ENCODE measurements around the gene STMN1. TPM values are rescaled to one million over a fixed set of nuclear protein-coding genes. Genes with fewer than 3 reads are reported as not detected.
A peak's percentile ranks its signal among the peaks of the same experiment; 100 is the strongest.

The STMN1 gene
- 531 TPM for polyA plus RNA-seq (2013, experiment 1 of 2)
- 528 TPM for polyA plus RNA-seq (2013, experiment 2 of 2)

GRCh38 chr1:25905680-25906643 lies at the start of gene STMN1:
TSS of gene STMN1 (minus strand) at chr1:25906419. CDS start at chr1:25904676, 1,743 bp downstream.
- Histone ChIP-seq H3K56ac (ENCODE audit: low read length) (peak within 1 kb of the TSS; percentile 95), H3K4ac (ENCODE audit: low read depth, low read length) (peak within 1 kb of the TSS; percentile 66), H3K9ac (ENCODE audit: low read length) (peak within 1 kb of the TSS; percentile 90), H3K79me2 (ENCODE audit: control insufficient read depth, insufficient read depth, low read length) (peaks cover 28% of the 10 kb centered on the region), H3K27me3 (ENCODE audit: insufficient read depth, low read length, poor library complexity) (no peaks in the 10 kb centered on the region), H2BK120ac (ENCODE audit: low read depth, low read length) (no peak within 1 kb of the TSS), H3K4me1 (ENCODE audit: control insufficient read depth, low read depth, low read length) (peaks cover 3% of the 10 kb centered on the region), H3K27ac (ENCODE audit: low read depth, low read length) (peak within 1 kb of the TSS; percentile 97), H3K79me1 (ENCODE audit: low read length) (peaks cover 10% of the 10 kb centered on the region), H4K8ac (ENCODE audit: low read depth, low read length) (peak within 1 kb of the TSS; percentile 0), H2AK5ac (ENCODE audit: low read length) (no peak within 1 kb of the TSS), H2BK5ac (ENCODE audit: low read length) (peak within 1 kb of the TSS; percentile 70), H3K36me3 (ENCODE audit: control insufficient read depth, insufficient read depth, low read length) (peaks cover 10% of the 10 kb centered on the region), H2BK15ac (replicated peaks; ENCODE audit: low read depth) (peak within 1 kb of the TSS; percentile 20), H3K4me3 (ENCODE audit: low read length) (peak within 1 kb of the TSS; percentile 74), H4K5ac (ENCODE audit: low read length) (no peak within 1 kb of the TSS), H3K23ac (ENCODE audit: low read length) (peak within 1 kb of the TSS; percentile 85), H3K18ac (ENCODE audit: low read length) (peak within 1 kb of the TSS; percentile 96), H3K4me2 (ENCODE audit: low read length) (peak within 1 kb of the TSS; percentile 9)
- DNase-seq = peak; percentile 99
- WGBS (ENCODE audit: extremely low coverage, insufficient coverage, low lambda C conversion rate) = no CpG with 5 or more reads among the region's 102 CpGs

GRCh38 chr1:25955553-25955952 lies 49.3 kb upstream of the STMN1 start:
- Histone ChIP-seq H4K8ac (ENCODE audit: low read depth, low read length) (no peak overlapping the region), H3K23ac (ENCODE audit: low read length) (no peak overlapping the region), H3K79me2 (ENCODE audit: control insufficient read depth, insufficient read depth, low read length) (no peaks in the 10 kb centered on the region), H3K27me3 (ENCODE audit: insufficient read depth, low read length, poor library complexity) (no peaks in the 10 kb centered on the region), H3K56ac (ENCODE audit: low read length) (no peak overlapping the region), H2BK5ac (ENCODE audit: low read length) (no peak overlapping the region), H2BK120ac (ENCODE audit: low read depth, low read length) (no peak overlapping the region), H2AK5ac (ENCODE audit: low read length) (no peak overlapping the region), H3K27ac (ENCODE audit: low read depth, low read length) (no peak overlapping the region), H3K79me1 (ENCODE audit: low read length) (no peaks in the 10 kb centered on the region), H4K5ac (ENCODE audit: low read length) (no peak overlapping the region), H3K4me2 (ENCODE audit: low read length) (no peak overlapping the region), H3K4ac (ENCODE audit: low read depth, low read length) (no peak overlapping the region), H3K36me3 (ENCODE audit: control insufficient read depth, insufficient read depth, low read length) (peaks cover 2% of the 10 kb centered on the region), H3K9ac (ENCODE audit: low read length) (no peak overlapping the region), H2BK15ac (replicated peaks; ENCODE audit: low read depth) (no peak overlapping the region), H3K18ac (ENCODE audit: low read length) (no peak overlapping the region), H3K4me1 (ENCODE audit: control insufficient read depth, low read depth, low read length) (no peaks in the 10 kb centered on the region), H3K4me3 (ENCODE audit: low read length) (no peak overlapping the region)
- DNase-seq = no peak

- no peaks in the 10 kb centered on the region for H3K79me1 ChIP-seq (ENCODE audit: low read length)
Measured at GRCh38 chr1:25954282-25954938, 48.2 kb upstream of the STMN1 start.

GRCh38 chr1:25952841-25953401 lies 46.7 kb upstream of the STMN1 start:
- Histone ChIP-seq H4K8ac (ENCODE audit: low read depth, low read length) (no peak overlapping the region), H3K27me3 (ENCODE audit: insufficient read depth, low read length, poor library complexity) (no peaks in the 10 kb centered on the region), H3K4me1 (ENCODE audit: control insufficient read depth, low read depth, low read length) (no peaks in the 10 kb centered on the region), H4K5ac (ENCODE audit: low read length) (no peak overlapping the region), H3K79me2 (ENCODE audit: control insufficient read depth, insufficient read depth, low read length) (no peaks in the 10 kb centered on the region), H3K9ac (ENCODE audit: low read length) (no peak overlapping the region), H3K23ac (ENCODE audit: low read length) (no peak overlapping the region), H3K4me2 (ENCODE audit: low read length) (no peak overlapping the region), H3K36me3 (ENCODE audit: control insufficient read depth, insufficient read depth, low read length) (no peaks in the 10 kb centered on the region), H2AK5ac (ENCODE audit: low read length) (no peak overlapping the region), H3K18ac (ENCODE audit: low read length) (no peak overlapping the region), H3K27ac (ENCODE audit: low read depth, low read length) (no peak overlapping the region), H3K4me3 (ENCODE audit: low read length) (no peak overlapping the region), H2BK15ac (replicated peaks; ENCODE audit: low read depth) (no peak overlapping the region), H3K4ac (ENCODE audit: low read depth, low read length) (no peak overlapping the region), H2BK120ac (ENCODE audit: low read depth, low read length) (no peak overlapping the region), H2BK5ac (ENCODE audit: low read length) (no peak overlapping the region), H3K79me1 (ENCODE audit: low read length) (no peaks in the 10 kb centered on the region), H3K56ac (ENCODE audit: low read length) (no peak overlapping the region)
- no CpG with 5 or more reads among the region's 4 CpGs for WGBS (ENCODE audit: extremely low coverage, insufficient coverage, low lambda C conversion rate)
- DNase-seq = no peak

More at GRCh38 chr1:25954282-25954938, 48.2 kb upstream of the STMN1 start:
- Histone ChIP-seq H3K56ac (ENCODE audit: low read length) (peak overlapping the region; percentile 15), H3K27me3 (ENCODE audit: insufficient read depth, low read length, poor library complexity) (no peaks in the 10 kb centered on the region), H2BK15ac (replicated peaks; ENCODE audit: low read depth) (no peak overlapping the region), H3K27ac (ENCODE audit: low read depth, low read length) (no peak overlapping the region), H3K4me2 (ENCODE audit: low read length) (no peak overlapping the region), H3K36me3 (ENCODE audit: control insufficient read depth, insufficient read depth, low read length) (no peaks in the 10 kb centered on the region), H2AK5ac (ENCODE audit: low read length) (no peak overlapping the region), H3K23ac (ENCODE audit: low read length) (no peak overlapping the region), H2BK5ac (ENCODE audit: low read length) (no peak overlapping the region), H3K4me3 (ENCODE audit: low read length) (no peak overlapping the region), H4K5ac (ENCODE audit: low read length) (no peak overlapping the region), H3K18ac (ENCODE audit: low read length) (no peak overlapping the region), H4K8ac (ENCODE audit: low read depth, low read length) (no peak overlapping the region), H3K79me2 (ENCODE audit: control insufficient read depth, insufficient read depth, low read length) (no peaks in the 10 kb centered on the region), H3K9ac (ENCODE audit: low read length) (no peak overlapping the region), H3K4ac (ENCODE audit: low read depth, low read length) (no peak overlapping the region), H3K4me1 (ENCODE audit: control insufficient read depth, low read depth, low read length) (no peaks in the 10 kb centered on the region), H2BK120ac (ENCODE audit: low read depth, low read length) (no peak overlapping the region)
- DNase-seq = no peak
- WGBS (ENCODE audit: extremely low coverage, insufficient coverage, low lambda C conversion rate) = no CpG with 5 or more reads among the region's 10 CpGs

- H3K36me3 ChIP-seq (ENCODE audit: control insufficient read depth, insufficient read depth, low read length) = no peaks in the 10 kb centered on the region
- no CpG with 5 or more reads among the region's 4 CpGs for WGBS (ENCODE audit: extremely low coverage, insufficient coverage, low lambda C conversion rate)
- H3K18ac ChIP-seq (ENCODE audit: low read length) = no peak overlapping the region
Measured at GRCh38 chr1:25948641-25949040, 42.4 kb upstream of the STMN1 start.

More at GRCh38 chr1:25948641-25949040, 42.4 kb upstream of the STMN1 start:
- no peak overlapping the region for H3K27ac ChIP-seq (ENCODE audit: low read depth, low read length)
- no peak for DNase-seq
- H2BK15ac ChIP-seq (replicated peaks; ENCODE audit: low read depth) = no peak overlapping the region
- H3K4me1 ChIP-seq (ENCODE audit: control insufficient read depth, low read depth, low read length) = no peaks in the 10 kb centered on the region
- no peak overlapping the region for H3K4ac ChIP-seq (ENCODE audit: low read depth, low read length)
- no peak overlapping the region for H3K4me3 ChIP-seq (ENCODE audit: low read length)
- H2AK5ac ChIP-seq (ENCODE audit: low read length) = no peak overlapping the region
- H3K27me3 ChIP-seq (ENCODE audit: insufficient read depth, low read length, poor library complexity) = no peaks in the 10 kb centered on the region
- H3K9ac ChIP-seq (ENCODE audit: low read length) = no peak overlapping the region
- H3K23ac ChIP-seq (ENCODE audit: low read length) = no peak overlapping the region
- no peak overlapping the region for H2BK5ac ChIP-seq (ENCODE audit: low read length)
- no peaks in the 10 kb centered on the region for H3K79me2 ChIP-seq (ENCODE audit: control insufficient read depth, insufficient read depth, low read length)
- no peak overlapping the region for H2BK120ac ChIP-seq (ENCODE audit: low read depth, low read length)
- H4K5ac ChIP-seq (ENCODE audit: low read length) = no peak overlapping the region
- no peak overlapping the region for H4K8ac ChIP-seq (ENCODE audit: low read depth, low read length)
- no peaks in the 10 kb centered on the region for H3K79me1 ChIP-seq (ENCODE audit: low read length)
- H3K56ac ChIP-seq (ENCODE audit: low read length) = no peak overlapping the region
- H3K4me2 ChIP-seq (ENCODE audit: low read length) = no peak overlapping the region

Measured in mesendoderm (in vitro differentiated cells).